Left lobe of liver (tissue), 2 donors: ENCODE results near the gene PIGR. TPM values are rescaled to one million over a fixed set of nuclear protein-coding genes. Genes with fewer than 3 reads are reported as not detected.
A peak's percentile ranks its signal among the peaks of the same experiment; 100 is the strongest.

Source experiments
- ATAC-seq: fragments of 200-7000 bp; cut with Tn5 transposase; one replicate; pipeline ENCODE4 v1.9.1; 2020; ENCODE audit warnings: mild to moderate bottlenecking, moderate library complexity
- DNase-seq: peaks from one replicate; pipeline ENCODE4 v3.0.0-alpha.2; 2020; ENCODE audit warnings: low spot score
- total RNA-seq: library from RNA; stranded (reverse); gene quantifications from one replicate; pipeline ENCODE4 v1.2.1, GENCODE V29; 2021
- donor health status: DM: no; HTN: no; CAD: no; lungs with moderate emphysema.
- donor health status: DM: no; HTN: yes; CAD: no.

PIGR gene
- total RNA-seq, 1 donor from 2014 or later, result 23.3 TPM

DNA sequence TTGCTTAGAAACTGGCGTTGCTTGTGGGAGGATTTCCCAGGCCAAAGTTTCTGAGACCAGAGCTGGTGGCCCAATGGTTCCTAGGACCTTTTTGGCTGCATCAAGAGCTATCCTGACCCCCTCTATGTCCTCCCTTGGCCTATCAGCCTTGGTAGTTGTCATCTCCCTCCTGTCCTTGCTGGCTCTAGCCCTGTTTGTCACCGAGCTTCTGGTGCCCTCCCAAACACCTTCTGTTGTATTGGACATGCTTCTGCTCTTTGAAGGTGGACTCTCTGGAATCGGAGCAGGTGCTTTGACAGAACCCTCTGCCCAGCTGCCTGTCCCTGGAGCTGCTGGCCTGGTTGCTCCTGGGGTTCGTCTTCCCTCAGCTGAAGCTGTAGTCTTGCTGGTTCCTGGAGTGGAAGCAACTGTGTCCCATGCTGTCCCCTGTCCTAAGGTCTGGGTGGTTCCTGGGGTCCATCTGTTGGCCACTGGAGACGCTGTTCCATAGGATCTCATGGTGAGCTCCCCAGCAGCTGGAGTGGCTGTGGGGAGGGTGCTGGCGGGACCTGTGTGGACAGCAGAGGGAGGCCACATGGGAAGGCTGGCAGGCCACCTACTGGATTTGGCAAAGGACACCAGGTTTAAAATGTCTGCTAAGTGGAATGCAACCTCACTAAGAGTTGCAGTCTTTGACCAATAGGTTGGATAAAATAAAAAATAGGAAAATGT lies 14.6 kb upstream of the PIGR start:
- ATAC-seq (peak; percentile 45), DNase-seq (no peak)

DNA sequence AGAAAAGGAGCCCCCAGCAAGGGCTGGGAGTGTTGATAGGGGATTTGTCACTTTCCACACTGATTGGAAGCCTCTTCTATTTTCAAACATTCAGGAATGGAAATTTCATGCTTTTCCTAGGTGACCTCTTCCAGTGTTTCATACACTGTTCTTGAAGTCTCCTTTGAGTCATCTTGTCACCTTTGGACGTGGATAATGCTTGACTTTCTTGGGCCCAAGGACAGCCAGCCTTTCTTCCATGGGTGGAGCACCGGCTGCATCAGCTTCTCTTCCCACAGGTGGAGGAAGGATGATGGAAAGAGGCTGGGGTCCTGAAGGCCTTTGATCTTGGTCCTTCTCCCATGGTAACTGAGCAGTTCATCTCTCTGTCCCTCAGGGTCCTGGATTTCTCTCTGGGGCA lies 11.9 kb upstream of the PIGR start:
- ATAC-seq, result no peak
- no peak for DNase-seq

DNA sequence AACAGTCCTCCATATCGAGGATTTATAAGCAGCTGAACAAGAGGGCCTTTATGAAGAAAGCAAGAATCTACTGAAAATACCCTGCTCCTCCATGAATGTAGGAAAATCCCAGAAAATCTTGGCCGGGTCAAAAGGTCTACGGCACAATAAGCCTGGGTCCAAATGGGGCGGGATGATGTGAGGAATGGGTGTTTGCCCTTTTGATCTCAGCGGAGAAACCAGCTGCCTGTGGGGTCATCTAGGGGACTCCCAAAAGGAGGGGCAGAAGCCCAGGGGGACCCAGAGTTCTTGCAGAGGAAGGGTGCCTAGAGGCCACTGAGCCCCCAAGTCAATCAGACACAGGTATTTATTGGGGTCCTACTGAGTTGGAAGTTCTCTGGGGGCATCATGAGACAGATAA lies 11.4 kb upstream of the PIGR start:
- ATAC-seq, result no peak
- DNase-seq, result no peak

DNA sequence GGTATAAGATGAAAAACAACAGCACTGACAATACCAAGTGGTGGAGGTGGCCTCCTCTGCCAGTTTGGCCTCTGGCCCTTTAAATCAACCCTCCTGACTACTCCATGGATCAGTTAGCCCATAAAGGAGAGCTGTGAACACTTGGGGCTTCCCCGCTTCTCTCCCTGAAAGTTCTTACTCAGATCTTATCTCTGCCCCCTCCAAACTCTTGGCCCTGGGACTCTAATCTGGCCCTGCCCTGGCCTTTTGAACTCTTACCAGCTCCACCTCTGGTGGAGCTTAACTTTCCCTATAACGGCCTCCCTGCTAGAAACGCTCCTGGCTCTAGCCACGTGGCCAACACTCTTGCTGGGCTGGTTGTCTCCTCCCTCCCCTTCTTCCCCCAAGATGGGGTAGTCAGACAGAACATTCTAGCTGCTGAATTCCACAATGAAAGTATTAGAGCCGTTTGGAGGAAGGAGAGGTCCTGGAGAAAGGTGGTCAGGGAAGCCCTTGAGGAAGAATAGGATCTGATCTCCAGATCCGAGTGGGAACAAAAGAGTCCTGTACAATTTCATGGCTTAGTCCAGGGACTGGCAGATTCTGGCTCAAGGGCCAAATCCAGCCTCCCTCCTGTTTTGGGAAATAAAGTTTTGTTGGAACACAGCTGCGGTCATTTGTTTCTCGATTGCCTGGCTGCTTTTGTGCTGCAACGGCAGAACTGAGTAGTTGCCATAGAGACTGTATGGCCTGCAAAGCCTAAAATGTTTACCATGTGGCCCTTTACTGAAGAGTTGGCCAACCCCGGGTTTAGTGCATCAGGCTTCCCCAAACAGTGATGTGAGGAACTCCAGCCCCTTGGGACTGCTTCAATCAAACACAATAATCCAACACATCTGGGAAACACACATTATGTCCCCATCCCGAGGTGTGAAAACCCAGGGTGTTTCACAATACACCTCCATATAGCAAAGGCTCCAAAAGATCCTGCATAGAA lies 9.5 kb upstream of the PIGR start:
- DNase-seq (peak; percentile 73), ATAC-seq (peak; percentile 69)

DNA sequence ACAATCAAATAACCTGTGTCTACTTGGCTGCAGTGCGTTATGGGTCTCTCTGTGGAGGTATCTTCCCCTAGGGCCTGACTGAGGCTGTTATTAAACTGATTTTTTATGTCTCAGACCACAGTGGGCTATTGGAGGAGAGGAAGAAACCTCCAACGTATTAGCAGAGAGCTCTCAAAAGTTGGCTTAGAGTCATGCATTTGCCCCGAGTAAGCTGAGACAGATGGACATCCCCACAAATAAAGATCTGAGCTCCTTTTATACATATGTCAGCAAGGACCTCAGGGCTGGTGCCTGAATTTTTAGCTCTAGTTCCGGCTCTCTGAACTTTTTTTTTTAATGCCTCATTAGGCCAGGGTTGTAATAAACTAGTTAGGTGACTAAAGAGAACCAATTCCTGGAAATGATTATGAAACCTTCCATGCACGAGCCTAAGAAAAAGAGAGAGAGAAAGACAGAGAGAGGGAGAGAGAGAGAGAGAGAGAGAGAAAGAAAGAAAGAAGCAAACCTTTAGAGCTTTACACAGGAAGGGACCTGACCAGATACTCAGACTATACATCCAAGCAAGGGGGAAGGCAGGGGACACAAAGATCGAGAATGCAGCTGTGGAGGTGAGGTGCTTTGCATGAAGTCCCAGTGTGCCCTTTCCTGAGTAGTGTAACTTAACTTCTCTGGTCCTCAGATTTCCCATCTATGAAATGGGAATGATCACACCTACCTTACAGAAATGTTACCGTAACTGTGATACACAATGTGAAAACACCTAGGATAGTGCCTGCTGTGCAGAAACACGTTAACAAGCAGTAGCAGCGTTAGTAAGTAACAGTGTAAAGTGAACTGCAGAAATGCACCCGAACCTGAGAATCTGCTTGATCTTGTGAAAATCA lies 8.4 kb upstream of the PIGR start:
- DNase-seq (no peak), ATAC-seq (no peak)

DNA sequence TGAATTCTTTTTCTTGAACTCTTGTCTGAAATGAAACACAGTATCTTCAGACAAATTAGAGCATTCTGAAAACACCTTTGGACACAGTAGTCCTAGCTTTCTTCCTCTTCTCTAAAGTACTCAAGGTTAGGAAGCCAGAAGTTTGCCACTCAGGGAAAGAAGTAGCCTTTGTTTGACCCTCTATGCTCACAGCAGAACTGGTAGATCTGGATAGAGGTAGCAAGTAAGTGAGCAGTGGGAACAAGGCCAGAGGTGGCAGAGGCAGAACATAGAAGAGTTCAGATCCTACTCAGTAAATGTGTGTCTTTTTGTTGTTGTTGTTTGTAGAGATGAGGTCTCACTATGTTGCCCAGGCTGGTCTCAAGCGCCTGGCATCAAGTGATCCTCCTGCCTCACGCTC lies 7.4 kb upstream of the PIGR start:
- DNase-seq (no peak), ATAC-seq (no peak)

DNA sequence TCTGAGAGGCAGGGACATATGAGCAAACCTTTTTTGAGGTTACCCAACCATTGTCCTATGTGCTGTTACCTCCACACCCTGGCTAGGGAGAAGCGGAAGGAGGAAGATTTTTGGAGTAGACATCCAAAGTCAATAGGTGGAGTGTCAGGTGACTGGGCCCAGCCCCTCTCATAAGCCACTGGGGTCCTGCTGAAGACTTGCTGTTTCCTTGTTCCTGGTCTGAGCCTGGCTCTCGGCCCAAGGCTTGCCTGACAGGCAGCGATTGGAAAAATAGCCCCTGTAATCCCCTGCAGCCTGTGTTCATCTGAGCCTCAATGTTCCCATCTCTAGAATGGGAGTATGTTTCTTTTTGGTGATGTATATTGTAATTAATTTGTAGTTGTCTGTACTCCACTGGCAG lies 6.9 kb upstream of the PIGR start:
- DNase-seq (no peak), ATAC-seq (no peak)

DNA sequence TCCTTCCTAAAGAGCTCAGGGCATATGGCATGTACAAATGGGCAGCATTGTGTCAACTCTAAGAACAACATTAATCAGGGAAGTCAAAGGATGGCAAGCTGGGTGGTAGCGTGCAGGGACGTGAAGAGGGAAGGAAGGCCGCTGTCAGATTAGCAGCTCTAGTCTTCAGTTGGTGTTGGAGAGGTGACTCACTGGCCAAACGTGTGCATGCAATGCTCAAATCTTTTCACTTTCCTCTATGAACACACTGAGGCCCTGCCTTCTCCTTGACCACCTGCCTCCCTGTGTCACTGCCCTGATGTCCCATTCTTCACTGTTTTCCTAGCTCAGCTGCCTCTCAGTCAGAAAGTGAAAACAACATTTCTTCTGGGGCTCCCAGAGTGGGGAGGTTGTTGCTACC lies 5.9 kb upstream of the PIGR start:
- no peak for DNase-seq
- no peak for ATAC-seq

DNA sequence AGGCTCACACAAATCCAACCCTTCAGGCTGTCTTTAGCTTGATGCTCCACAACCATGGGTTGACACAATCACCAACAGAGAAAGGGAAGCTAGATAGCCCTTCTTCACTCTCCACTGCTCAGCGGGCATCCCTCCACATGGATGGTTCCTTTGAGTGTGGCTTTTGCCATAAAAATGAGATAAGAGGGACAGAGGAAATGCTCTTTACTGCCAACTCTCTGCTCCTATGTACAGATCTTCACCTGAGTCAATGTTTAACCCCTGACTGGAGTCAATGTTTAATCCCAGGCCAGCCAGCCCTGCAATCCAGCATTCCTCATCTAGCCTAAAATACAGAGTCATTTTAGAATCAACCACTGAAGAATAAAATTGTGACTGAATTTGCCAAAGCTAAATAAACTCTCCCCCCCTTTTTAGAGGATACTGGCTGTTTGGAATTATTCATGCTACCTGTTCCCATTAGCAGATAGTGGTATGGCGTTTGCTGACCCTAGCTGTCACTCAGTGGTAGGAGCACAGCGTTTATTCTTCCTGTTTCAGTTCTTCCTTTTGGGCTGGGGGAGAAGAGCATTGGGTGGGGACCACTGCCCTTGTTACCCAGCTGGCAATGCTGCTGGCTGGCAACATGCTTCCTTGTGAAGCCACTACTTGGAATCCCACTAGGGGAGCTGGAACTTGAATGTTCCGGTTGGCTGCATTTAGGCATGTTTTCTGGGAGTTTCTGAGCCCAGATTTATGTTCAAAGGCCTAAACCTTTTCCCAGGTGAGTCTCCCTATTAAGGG lies 5.2 kb upstream of the PIGR start:
- DNase-seq, result peak; percentile 68

DNA sequence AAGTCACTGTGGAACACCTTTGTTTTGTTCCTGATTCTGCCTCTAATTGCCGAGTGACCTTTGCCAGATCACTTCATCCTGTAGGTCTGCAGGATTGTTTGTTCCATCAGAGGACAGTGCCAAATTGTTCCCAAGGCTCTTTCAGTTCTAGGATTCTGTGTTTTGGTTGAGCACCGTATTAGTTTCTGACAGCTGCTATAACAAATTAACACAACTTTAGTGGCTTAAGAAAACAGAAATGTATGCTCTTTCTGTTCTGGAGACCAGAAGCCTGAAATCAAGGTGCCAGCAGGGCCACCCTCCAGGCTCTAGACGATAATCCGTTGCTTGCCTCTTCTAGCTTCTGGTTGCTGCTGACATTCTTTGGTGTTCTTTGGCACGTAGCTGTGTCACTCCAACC lies 3.4 kb upstream of the PIGR start:
- peak; percentile 2 for ATAC-seq
- DNase-seq, result no peak

More for the DNA sequence above, 5.2 kb upstream of the PIGR start:
- ATAC-seq, result peak; percentile 79

DNA sequence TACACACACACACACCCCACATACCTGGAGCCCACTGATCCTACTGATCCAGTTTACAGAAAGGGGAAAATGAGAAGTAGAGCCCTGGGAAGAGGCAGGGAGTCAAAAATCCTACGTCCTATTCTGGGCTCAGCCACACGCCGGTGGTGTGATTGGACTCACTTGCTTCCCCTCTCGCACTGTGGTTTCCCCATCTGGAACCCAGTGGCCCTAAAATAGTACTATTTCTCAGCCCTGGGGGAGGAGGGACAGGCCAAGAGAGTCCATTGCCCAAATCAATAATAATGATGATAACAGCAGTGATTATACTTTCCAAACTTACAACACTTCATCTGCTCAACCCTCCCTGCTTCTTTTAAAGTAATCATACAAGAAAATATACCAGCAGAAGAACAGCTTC lies 2.9 kb upstream of the PIGR start:
- DNase-seq (peak; percentile 75), ATAC-seq (peak; percentile 54)

DNA sequence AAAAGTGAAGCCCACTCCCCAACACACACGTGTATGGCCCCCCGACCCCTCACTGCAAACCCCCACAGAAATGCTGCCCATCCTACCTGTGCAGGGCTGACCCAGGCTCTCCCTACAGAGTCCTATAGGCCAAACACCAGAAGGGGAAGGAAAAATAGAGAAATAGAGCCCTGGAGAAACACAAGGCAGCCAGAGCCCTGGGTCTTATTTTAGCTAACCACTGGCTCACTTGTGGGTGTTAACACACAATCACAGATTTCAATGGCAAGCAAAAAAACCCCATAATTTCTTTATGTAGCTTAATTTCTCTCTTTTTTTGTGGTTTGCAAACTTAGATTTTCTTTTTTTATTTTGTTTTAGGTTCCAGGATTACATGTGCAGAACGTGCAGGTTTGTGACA lies 989 bp upstream of the PIGR start:
- DNase-seq (no peak), ATAC-seq (no peak)

DNA sequence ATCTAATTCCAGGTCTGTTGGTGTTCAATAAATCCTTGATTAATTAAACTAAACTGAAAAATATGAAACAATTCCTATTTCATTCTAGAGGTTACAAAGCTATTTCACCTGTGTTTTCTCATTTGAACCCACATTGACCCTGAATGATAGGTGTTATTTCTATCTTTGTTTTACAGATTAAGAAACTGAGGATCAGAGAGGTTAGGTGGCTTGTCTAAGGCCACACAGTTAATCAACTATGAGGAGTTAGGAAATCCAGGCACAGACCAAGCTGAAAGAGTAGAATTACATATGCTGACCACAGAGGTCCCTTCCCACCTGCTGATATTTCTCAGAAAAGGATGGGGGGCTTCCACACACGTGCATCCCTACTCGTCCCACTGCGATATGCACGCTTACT lies 487 bp downstream of the PIGR start:
- no peak for DNase-seq
- no peak for ATAC-seq

DNA sequence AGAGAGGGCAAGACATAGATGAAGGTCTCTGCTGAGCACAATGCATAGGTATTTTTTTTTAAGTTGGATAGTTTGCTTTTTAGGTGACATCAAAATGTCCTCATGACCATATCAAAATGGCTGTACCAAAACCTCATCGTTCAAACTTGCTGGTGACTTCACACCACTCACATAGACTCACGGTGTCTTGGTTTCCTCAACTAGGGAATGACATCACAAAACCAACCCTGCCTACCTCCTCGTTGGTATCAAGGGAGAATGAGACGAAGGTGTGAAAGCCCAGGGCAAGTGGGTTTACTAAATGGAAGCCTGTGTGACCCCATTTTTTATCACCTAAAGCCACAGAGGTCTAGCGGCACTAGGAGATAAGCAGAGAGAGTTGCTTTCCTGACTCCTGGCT lies 1.6 kb downstream of the PIGR start:
- no peak for ATAC-seq
- DNase-seq, result no peak

DNA sequence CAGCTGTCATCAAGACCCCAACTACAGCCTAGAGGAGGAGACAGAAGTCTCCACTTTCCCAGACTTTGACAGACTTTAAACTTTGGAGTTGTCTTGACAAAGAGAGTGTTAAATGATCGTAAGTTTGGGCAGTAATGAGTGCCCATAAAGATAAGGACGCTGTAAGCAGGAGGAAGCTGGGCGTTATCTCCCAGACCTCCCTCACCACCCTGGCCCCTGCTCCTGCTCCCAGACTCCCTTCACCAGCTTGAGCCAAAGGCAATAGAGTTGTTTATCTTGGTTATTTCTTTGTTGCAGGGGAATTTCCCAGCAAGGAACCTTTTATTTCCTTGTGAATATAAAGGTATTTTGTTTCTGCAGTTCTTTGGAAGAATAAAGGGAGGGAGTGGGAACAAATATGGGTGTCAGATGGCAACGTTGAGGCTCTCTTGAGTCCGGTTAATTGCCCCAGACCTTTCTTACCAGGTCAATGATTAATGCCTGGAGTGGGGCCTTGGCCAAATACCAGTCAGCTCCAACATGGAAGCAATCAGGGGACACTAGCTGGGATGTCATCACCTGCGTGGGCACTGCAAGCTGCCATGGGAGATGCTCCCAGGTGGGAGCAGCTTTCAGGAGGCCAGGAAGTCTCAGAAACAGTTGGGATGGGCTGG lies 4.4 kb downstream of the PIGR start:
- ATAC-seq (peak; percentile 58), DNase-seq (peak; percentile 60)

DNA sequence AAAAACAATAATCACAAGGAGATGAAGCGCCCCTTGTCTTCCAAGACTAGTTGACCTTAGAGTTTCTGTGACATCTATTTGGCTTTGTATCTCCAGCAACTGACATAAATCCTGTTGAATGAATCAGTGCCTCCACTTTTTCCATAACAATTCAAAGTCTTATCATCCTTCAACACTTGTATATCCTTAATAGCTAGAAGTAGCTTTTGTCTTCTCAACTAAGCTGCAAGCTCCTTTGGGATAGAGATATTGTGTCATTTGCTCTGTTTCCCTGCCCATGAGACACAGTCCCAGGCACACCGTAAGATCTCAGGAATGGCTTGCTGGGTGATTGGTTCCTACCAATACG lies 5.7 kb downstream of the PIGR start:
- ATAC-seq (no peak), DNase-seq (no peak)

DNA sequence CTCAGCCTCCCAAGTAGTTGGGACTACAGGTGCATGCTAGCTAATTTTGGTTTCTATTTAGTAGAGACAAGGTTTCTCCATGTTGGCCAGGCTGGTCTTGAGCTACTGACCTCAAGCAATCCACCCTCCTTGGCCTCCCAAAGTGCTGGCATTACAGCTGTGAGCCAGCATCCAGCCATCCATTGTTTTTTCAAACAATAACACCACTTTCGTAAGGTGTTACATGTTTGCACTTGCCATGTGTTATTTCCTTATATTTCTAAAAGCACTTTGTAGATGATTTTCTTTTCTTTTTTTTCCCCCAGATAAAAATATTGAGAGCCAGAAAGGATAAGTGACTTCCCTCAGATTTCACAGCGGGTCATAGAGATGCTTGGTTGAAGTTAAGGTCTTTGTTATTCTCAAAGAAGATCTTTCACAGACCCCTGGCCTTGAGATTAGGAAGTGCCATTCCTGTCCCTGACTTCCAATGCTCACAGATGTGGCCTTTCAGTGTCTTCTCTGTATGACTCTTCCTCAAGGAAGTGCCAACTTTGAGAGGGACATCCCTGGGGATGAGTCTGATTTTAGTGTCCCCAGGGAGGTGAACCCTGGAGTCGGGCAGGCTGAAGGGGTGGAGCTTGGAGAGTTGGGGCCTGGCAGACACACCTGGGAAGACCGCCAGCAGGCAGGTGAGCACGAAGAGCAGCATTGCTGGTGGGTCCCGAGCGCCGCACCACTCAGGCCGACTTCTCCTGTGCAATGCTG lies 6.3 kb downstream of the PIGR start:
- ATAC-seq (peak; percentile 30), DNase-seq (no peak)

DNA sequence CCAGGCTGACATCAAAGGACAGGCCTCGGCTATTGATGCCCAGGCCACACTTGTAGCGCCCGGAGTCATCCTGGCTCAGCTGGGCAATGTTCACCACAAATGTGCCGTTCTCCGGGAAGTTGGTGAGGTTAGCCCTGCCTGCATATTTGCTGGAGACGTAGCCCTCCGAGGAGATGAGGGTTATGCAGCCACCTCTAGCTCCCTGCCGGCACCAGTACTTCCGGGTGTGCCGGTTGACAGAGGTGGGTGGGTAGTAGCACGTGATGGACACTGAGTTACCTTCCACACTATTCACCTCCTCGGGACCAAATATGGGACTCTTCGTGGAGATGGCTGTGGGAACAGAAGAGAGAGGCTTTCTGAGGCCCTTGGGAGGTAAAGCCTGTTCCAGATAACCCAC lies 7.1 kb downstream of the PIGR start:
- no peak for DNase-seq
- no peak for ATAC-seq

DNA sequence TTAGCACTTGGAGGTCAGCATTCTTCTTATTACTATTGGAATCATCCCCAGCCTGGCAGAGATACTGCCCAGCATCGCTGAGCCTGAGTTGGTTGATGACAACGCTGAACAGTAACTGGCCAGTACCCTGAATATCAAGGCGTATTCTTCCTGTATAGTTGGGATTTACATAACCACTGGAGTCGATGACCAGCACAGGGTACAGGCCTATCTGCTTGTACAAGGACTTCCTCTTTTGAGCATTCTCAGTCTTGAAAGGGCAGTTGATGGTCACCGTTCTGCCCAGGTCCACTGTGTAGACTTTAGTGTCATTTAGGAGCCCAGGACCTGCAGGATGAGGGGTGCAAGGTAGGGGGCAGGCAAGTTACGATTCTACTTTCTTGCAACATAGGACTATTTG lies 8.8 kb downstream of the PIGR start:
- no peak for ATAC-seq
- DNase-seq, result no peak
